CD4-positive, alpha-beta T cell (primary cell): ENCODE measurements around the gene VSTM2B. TPM values are rescaled to one million over a fixed set of nuclear protein-coding genes. Genes with fewer than 3 reads are reported as not detected.
A peak's percentile ranks its signal among the peaks of the same experiment; 100 is the strongest.

Experiments used
- ATAC-seq: fragments of 200-7000 bp; cut with Tn5 transposase; one replicate; pipeline ENCODE4 v1.10.0; 2022; ENCODE audit warnings: mild to moderate bottlenecking; ENCODE audit not compliant: poor library complexity
- CTCF ChIA-PET: fragments of 350-600 bp; sonication (Branson Sonifier 250); formaldehyde crosslinking; loops from one replicate; lab custom pipeline; 2021; ENCODE audit warnings: antibody characterized with exemption, inconsistent platforms; lab: Charles Lee
- POLR2A ChIA-PET: fragments of 350-600 bp; sonication (Branson Sonifier 250); formaldehyde crosslinking; loops from one replicate; lab custom pipeline; 2021; ENCODE audit warnings: antibody characterized with exemption, inconsistent platforms; lab: Charles Lee
- DNase-seq, 14 experiments: peaks; one replicate each; pipeline ENCODE4 v3.0.0-alpha.2; 2013 to 2020; ENCODE audit warnings: mixed read lengths in 2 of 14
- H3K27ac ChIP-seq, 2 donors: one replicate each; pipeline versions ENCODE4 v1.5.1 to v1.7.0; 2013; ENCODE audit warnings: low read length in 2 of 2, low read depth in 1 of 2, mild to moderate bottlenecking in 1 of 2
- H3K27me3 ChIP-seq, 2 experiments: 1 replicate in 1 of 2; 2 replicates in 1 of 2; pipeline versions ENCODE4 v1.6.1 to v1.7.0; 2013; ENCODE audit warnings: low read length in 2 of 2, control low read depth in 1 of 2, mild to moderate bottlenecking in 1 of 2, moderate library complexity in 1 of 2; ENCODE audit not compliant: insufficient read depth in 2 of 2, control insufficient read depth in 1 of 2
- H3K36me3 ChIP-seq: one replicate; pipeline ENCODE4 v1.6.1; 2013; ENCODE audit warnings: low read length, control low read depth; ENCODE audit not compliant: insufficient read depth
- H3K4me1 ChIP-seq: one replicate; pipeline ENCODE4 v1.6.1; 2013; ENCODE audit warnings: low read length, control low read depth; ENCODE audit not compliant: insufficient read depth
- H3K4me3 ChIP-seq: one replicate; pipeline ENCODE4 v1.5.1; 2013; ENCODE audit warnings: mild to moderate bottlenecking, low read length, moderate library complexity
- H3K9me3 ChIP-seq, 2 experiments: 1 replicate in 1 of 2; 2 replicates in 1 of 2; pipeline versions ENCODE4 v1.6.1 to v1.7.0; 2013; ENCODE audit warnings: low read length in 2 of 2, mild to moderate bottlenecking in 2 of 2, control low read depth in 1 of 2, moderate library complexity in 1 of 2; ENCODE audit not compliant: control insufficient read depth in 1 of 2, insufficient read depth in 1 of 2
- H3K27ac Mint-ChIP-seq: one replicate; pipeline ENCODE4 v1.8.0; 2020; ENCODE audit warnings: mixed read lengths
- H3K27me3 Mint-ChIP-seq: one replicate; pipeline ENCODE4 v1.8.0; 2021; ENCODE audit warnings: mixed read lengths
- H3K36me3 Mint-ChIP-seq: one replicate; pipeline ENCODE4 v1.8.0; 2021; ENCODE audit warnings: low read depth, mixed read lengths
- H3K4me1 Mint-ChIP-seq: one replicate; pipeline ENCODE4 v1.8.0; 2021; ENCODE audit warnings: low read depth, mixed read lengths
- H3K4me3 Mint-ChIP-seq: one replicate; pipeline ENCODE4 v1.8.0; 2020; ENCODE audit warnings: mild to moderate bottlenecking, mixed read lengths
- H3K9me3 Mint-ChIP-seq: one replicate; pipeline ENCODE4 v1.8.0; 2020; ENCODE audit warnings: mixed read lengths
- intact Hi-C, 2 experiments: fragments of 100-400 bp; cut with DNase I in 1 of 2; cut with micrococcal nuclease in 1 of 2; formaldehyde crosslinking; loops; one replicate each; pipeline versions ENCODE4 v1.15.1 to v1.9.0; 2023 to 2025; cut with DNase I, micrococcal nuclease
- total RNA-seq, 174 experiments: library from RNA in 2 of 174; stranded (reverse) in 2 of 174; gene quantifications; one replicate each; pipeline ENCODE4 v1.2.3 and lab custom pipeline; 2021 to 2026
- TF ChIP-seq, protein P1 (sequence below): fragments of 200-600 bp; IDR thresholded peaks from one replicate; pipeline ENCODE4 v1.8.0; 2022; ENCODE audit warnings: antibody characterized with exemption, mild to moderate bottlenecking

VSTM2B gene
- total RNA-seq, 2 experiments from 2014 or later: not detected

DNA sequence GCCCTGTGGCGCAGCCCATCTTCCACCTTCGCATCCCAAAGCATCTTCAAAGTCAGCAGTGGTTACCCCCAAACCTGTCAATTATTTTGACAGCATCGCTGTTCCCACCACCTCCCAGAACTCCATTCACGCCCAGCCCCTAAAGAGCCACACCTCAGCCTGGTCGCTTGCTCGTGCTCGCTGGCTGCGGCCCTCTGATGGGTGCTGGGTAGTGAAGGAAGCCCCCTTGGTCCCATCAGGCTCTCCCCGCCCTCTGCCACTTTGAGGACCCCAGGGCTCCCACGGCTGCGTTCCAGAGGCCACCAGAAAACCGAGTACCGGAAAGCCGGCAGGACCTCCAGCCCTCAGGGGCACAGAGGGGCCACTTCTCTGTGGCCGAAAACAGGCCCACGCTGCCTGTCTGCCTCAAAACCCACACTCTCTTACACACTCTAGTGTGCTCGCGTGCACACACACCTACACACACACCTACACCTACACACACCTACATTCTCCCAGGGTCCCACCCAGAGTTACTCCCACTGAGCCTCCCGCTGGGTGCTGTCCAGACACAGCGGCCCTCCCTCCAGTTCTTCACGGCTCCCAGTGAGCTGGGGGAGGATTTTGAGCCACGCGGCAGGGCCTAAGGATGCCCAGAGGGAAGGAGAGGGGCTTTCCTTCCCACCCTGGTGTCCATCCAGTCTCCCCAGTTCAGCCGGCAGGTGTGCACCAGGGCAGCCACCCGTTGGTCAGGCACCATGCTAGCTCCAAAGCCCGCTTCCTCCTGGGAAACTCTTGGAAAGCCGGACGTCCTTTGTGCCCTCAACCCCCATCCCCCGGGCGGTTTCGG, 1.9 kb downstream of the VSTM2B start:
- peaks cover 70% of the 10 kb centered on the region for H3K27me3 Mint-ChIP-seq
- ATAC-seq (no peak), DNase-seq (no peak)
- H3K4me1 ChIP-seq: peaks cover 45% of the 10 kb centered on the region
- H3K4me1 Mint-ChIP-seq: peaks cover 23% of the 10 kb centered on the region
- H3K27ac ChIP-seq: no peak overlapping the region
- CTCF ChIA-PET: interaction anchor here (1.5 kb wide), 1 partner anchor 12 kb away, joined by 4 read pairs; no protein-coding TSS in a partner anchor
- no peak overlapping the region for H3K4me3 ChIP-seq
- POLR2A ChIA-PET: no interaction called here
- H3K4me3 Mint-ChIP-seq: peak overlapping the region; percentile 65
- no peak overlapping the region for H3K27ac Mint-ChIP-seq
- H3K36me3 ChIP-seq: no peaks in the 10 kb centered on the region
- peaks cover 69 to 86% of the 10 kb centered on the region in 2 experiments for H3K27me3 ChIP-seq
- intact Hi-C loops: no loop called here
- no peaks in the 10 kb centered on the region for H3K36me3 Mint-ChIP-seq
- no peaks in the 10 kb centered on the region for H3K9me3 Mint-ChIP-seq
- peaks cover 0 to 28% of the 10 kb centered on the region in 2 experiments for H3K9me3 ChIP-seq
- TF ChIP-seq, protein P1, sequence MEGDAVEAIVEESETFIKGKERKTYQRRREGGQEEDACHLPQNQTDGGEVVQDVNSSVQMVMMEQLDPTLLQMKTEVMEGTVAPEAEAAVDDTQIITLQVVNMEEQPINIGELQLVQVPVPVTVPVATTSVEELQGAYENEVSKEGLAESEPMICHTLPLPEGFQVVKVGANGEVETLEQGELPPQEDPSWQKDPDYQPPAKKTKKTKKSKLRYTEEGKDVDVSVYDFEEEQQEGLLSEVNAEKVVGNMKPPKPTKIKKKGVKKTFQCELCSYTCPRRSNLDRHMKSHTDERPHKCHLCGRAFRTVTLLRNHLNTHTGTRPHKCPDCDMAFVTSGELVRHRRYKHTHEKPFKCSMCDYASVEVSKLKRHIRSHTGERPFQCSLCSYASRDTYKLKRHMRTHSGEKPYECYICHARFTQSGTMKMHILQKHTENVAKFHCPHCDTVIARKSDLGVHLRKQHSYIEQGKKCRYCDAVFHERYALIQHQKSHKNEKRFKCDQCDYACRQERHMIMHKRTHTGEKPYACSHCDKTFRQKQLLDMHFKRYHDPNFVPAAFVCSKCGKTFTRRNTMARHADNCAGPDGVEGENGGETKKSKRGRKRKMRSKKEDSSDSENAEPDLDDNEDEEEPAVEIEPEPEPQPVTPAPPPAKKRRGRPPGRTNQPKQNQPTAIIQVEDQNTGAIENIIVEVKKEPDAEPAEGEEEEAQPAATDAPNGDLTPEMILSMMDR: no peak

DNA sequence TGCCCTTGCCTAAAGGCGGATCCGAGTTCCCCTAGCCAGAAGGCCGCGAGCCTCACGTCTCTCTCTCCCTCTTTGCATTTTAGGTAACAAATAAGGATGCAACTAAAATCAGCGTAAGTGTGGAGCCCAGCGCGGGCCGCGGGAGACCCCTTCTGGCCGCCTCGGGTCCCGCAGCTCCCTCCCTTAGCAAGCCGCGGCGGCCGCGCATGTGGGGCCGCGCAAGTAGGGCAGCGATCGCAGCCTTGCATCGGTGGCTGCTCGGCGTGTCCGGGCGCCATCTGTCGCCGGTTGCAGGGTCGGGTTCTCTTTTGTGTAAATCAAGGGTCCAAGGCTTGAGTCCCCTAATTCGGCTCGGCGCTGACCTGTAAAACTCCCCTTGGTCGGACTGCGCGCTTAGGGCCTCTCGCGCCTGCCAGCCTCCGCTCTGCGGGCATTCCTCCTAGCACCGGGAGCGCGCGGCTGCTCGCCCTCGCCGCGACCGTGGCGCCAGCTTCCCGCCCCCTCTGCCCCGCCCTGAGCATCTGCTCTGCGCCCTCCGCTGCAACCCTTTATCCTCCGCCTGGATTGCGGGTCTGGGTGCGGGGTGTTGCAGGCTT, 2.7 kb downstream of the VSTM2B start:
- no peak overlapping the region for H3K27ac Mint-ChIP-seq
- TF ChIP-seq, protein P1: peak; percentile 34
- no peak overlapping the region for H3K4me3 ChIP-seq
- DNase-seq (peak in 12 of 14 experiments; percentile 16 to 60 (median 33)), ATAC-seq (peak; percentile 52)
- peaks cover 0 to 28% of the 10 kb centered on the region in 2 experiments for H3K9me3 ChIP-seq
- intact Hi-C loops: no loop called here
- H3K9me3 Mint-ChIP-seq: no peaks in the 10 kb centered on the region
- H3K36me3 Mint-ChIP-seq: no peaks in the 10 kb centered on the region
- POLR2A ChIA-PET: interaction anchor here (0.5 kb wide), 1 partner anchor 184 kb away, joined by 3 read pairs; no protein-coding TSS in a partner anchor
- CTCF ChIA-PET: interaction anchor here (1.5 kb wide), 1 partner anchor 11 kb away, joined by 4 read pairs; no protein-coding TSS in a partner anchor
- H3K36me3 ChIP-seq: no peaks in the 10 kb centered on the region
- peaks cover 45% of the 10 kb centered on the region for H3K4me1 ChIP-seq
- peaks cover 21% of the 10 kb centered on the region for H3K4me1 Mint-ChIP-seq
- H3K4me3 Mint-ChIP-seq: peak overlapping the region; percentile 65
- H3K27ac ChIP-seq: no peak overlapping the region
- peaks cover 69 to 83% of the 10 kb centered on the region in 2 experiments for H3K27me3 ChIP-seq
- H3K27me3 Mint-ChIP-seq: peaks cover 69% of the 10 kb centered on the region

DNA sequence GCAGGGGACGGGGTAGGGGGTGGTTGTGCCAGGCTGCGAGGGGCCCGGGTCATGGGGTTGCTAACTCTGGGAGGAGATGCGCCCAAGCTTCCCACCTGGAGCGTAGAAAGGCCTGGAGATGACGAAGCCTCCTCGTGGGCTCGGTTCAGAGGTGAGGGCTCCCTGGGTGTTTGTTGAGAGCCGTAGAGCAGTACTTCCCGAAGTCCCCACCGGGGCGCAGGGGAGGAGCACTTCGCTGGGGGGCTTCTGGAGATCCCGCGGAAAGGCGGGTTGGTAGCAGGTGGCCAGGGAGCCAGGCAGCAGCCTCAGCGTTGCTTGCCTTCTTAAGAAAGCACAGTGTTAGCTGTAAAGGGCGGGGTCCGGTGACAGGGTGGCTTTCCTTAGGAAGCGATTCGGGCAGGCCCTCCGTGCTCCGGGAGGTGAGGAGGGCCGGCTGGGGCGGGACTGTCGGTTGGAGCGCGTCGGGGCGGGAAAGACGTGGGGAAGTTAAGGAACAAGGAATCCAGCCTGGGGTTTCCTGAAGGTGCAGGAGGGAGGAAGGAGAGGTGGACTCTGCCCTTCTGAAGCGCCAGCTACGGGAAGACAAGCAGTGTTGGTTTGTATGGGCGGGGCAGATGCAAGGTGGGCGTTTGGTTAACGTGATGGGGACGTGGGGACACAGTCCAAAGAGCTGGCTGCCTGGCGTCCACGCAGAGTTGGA, 3.3 kb downstream of the VSTM2B start:
- Histone ChIP-seq H3K4me3 (no peak overlapping the region), H3K27ac (no peak overlapping the region), H3K36me3 (no peaks in the 10 kb centered on the region), H3K9me3 (peaks cover 0 to 31% of the 10 kb centered on the region in 2 experiments), H3K4me1 (peaks cover 45% of the 10 kb centered on the region), H3K27me3 (peaks cover 63 to 83% of the 10 kb centered on the region in 2 experiments)
- Mint-ChIP-seq H3K9me3 (no peaks in the 10 kb centered on the region), H3K4me3 (peak overlapping the region; percentile 56), H3K36me3 (no peaks in the 10 kb centered on the region), H3K27me3 (peaks cover 69% of the 10 kb centered on the region), H3K4me1 (peaks cover 19% of the 10 kb centered on the region), H3K27ac (no peak overlapping the region)
- ChIA-PET CTCF (interaction anchor here (0.5 to 1.5 kb wide), 2 partner anchors 10 to 16 kb away, joined by 4 read pairs; no protein-coding TSS in a partner anchor), POLR2A (interaction anchor here (0.5 kb wide), 1 partner anchor 183 kb away, joined by 3 read pairs; no protein-coding TSS in a partner anchor)
- TF ChIP-seq, protein P1: no peak
- intact Hi-C loops: no loop called here
- no peak for DNase-seq
- ATAC-seq: no peak
